HG03103 (cell line): ENCODE results near the gene CLEC4F.
"Not testable (repeated sequence)": the region's sequence is repeated elsewhere in the genome, so short reads cannot be mapped to it uniquely, and the experiment has no call there.

ENCODE experiments used
- ATAC-seq: cut with Tn5 transposase; IDR thresholded peaks from one replicate; pipeline ENCODE4 v1.9.1; 2021; ENCODE audit warnings: low read depth; ENCODE audit not compliant: unreplicated experiment

Gene CLEC4F

DNA sequence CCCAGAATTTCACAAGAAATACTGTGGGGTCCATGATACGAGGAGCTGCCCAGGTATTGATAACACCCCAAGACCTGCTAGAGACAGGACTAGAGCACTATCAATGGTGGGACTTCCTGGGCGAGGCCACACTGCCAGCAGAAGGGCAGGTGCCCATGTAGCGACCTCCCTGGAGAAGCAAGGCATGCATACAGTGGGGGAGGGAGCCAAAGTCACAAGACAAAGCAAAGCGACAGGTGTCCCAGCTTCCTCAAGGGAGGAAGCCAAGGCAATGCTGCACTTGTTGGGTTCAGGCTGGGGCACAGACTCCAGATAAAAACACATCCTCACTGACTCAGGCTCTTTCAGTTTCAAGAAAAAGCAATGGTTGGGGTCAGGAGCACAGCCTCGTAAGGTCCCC lies 7.7 kb upstream of the CLEC4F start:
- no peak for ATAC-seq

- no peak for ATAC-seq
Measured at GRCh38 chr2:70827388-70827787, 7.0 kb upstream of the CLEC4F start.

GRCh38 chr2:70826696-70827350 lies 6.4 kb upstream of the CLEC4F start:
- ATAC-seq: no peak

GRCh38 chr2:70823249-70823648 lies 2.9 kb upstream of the CLEC4F start:
- ATAC-seq: no peak

DNA sequence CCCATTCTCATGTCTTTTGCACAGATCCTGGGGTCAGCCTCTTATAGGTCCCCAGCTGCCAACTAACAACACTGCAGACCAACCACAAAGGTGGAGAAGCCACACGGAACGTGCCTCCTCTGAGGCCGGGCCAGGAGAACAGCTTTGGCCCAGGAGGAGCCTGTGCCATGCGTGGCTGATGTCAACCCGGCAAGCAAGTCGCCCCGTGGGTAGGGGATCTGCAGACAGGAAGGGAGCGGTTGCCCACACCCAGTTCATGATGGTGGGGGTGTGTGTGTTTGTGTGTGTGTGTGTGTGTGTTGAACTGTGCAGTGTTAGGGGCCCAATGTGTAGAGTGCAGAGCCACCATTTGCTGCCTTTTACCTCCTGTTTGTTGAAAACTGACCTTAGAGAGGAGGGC lies 2.4 kb upstream of the CLEC4F start:
- no peak for ATAC-seq

- no peak for ATAC-seq
Measured at GRCh38 chr2:70817284-70817954, 3.0 kb downstream of the CLEC4F start.

DNA sequence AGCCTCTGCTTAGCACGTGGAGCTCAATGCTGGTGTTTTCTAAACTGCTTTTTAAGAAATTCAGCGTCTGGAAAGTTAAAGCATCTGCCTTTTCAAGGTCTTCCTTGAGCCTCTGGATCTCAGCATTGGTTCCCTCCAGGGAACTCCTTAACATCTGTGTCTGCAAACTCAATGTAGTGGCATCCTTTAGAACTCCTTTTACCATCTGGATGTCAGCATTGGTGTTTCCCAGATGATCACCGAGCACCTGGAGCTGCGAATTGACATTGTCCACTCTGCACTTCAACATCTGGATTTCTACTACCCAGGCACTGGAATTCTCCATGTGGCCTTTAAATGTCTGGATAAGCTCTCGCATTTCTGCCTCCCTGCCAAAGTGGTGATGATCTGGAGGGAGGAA lies 3.7 kb downstream of the CLEC4F start:
- no peak for ATAC-seq

GRCh38 chr2:70808983-70809958 lies 11.1 kb downstream of the CLEC4F start:
- ATAC-seq: no peak

- no peak for ATAC-seq
Measured at GRCh38 chr2:70807828-70808118, 12.6 kb downstream of the CLEC4F start.

GRCh38 chr2:70807102-70807827 lies 13.1 kb downstream of the CLEC4F start:
- no peak for ATAC-seq

- no peak for ATAC-seq
Measured at GRCh38 chr2:70806620-70807019, 13.8 kb downstream of the CLEC4F start.

DNA sequence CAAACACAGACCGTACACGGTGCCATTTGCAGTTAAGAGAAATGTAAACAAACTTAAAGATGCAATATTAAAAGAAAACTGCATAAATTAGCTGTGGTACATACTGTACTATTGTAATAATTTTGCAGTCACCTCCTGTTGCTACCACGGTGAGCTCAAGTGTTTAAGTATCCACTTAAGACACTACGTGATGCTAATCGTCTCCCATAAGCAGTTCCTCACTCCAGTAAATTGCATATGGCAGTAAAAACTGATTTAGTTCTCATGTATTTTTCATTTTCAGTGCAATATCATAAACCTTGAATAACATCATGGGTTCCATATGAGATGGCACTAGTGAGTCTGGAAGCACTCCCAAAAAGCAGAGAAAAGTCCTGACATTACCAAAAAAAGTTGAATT lies 14.4 kb downstream of the CLEC4F start:
- ATAC-seq: no peak

GRCh38 chr2:70801607-70802263 lies 18.7 kb downstream of the CLEC4F start:
- ATAC-seq: no peak

DNA sequence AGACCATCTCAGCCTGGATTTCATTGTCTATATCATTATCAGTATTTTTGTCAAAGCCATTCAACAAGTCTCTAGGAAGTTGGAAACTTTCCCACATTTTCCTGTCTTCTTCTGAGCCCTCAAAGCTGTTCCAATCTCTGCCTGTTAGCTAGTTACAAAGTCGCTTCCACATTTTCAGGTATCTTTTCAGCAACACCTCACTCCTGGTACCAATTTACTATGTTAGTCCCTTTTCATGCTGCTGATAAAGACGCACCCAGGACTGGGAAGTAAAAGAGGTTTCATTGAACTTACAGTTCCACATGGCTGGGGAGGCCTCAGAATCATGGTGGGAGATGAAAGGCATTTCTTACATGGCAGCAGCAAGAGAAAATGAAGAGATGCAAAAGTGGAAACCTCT lies 20.7 kb downstream of the CLEC4F start:
- no peak for ATAC-seq

- not testable (repeated sequence) for ATAC-seq
Measured at GRCh38 chr2:70797996-70798395, 22.4 kb downstream of the CLEC4F start.

GRCh38 chr2:70797506-70797905 lies 22.9 kb downstream of the CLEC4F start:
- no peak for ATAC-seq

DNA sequence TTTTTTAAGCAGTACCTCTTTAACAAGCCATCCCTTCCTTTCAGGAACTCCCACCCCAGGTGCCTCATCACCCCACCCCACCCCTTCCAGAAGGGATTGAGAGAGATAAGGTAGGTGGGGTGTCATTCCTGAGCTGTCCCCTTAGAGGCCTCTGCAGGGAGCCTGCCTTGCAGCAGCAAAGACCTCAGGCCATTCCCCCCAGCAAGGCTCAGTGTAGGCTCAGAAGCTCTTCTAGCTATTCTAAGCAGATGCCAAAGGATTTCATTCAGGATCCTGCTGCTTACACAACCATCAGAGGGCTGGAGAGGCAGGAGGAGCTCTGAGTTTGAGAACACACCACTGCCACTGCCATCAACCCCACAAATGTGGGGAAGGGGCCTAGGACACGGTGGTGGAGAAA lies 24.1 kb downstream of the CLEC4F start:
- ATAC-seq: no peak

DNA sequence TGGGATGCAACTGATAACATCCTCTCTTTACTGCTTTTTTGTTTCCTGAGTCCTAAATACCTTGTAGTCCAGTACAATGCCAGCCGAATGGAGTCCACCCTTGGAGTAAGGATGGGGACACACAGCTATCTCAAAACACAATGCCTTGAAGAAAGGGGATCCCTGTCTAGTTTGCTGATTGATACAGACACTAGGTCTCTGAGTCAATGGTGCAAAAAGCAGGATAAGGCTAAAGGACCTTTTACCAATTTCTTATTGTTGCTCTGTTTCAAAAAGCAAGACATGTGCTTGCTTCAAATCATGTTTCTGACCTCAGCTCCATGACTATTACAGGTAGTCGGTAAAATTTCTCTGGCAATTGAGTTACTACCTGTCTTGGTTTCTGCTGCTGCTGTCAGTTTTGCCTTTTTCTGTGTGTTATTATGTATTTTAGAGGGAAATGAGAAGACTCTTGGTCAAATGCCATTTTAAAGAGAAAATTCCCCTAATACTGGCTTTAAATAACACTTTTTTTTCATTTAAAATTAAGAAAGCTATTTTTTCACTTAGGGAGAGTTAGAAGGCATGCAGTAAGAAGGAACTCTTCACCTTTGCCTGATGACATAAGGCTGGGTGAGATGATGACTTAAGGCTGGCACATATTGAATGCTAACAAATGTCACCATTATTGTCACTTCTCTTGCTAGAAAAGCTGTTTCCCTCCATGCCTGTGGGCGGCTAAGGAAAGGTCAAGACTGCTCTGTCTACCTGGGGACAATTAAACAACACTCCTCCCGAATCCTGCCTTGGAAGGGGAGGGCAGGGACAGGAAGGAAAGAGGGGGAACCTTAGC lies 25.0 kb downstream of the CLEC4F start:
- no peak for ATAC-seq

DNA sequence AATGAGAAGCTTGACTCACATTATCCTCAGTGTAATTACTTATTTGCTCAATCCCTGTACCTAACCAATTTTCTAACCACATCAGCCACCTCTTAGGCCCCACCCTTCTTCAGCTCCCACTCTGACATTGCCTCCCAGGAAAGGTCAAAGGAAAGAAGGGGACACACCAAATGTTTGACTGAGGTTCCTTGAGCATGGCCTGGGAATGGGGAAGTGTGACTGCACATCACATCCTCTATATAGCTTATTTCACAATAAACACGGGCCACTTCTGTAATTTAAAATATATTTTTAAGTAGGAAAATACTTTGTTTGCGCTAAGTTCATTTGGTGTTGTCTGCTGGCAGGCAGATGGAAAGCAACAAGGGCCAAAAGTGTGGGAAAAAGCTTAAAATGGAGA lies 26.9 kb downstream of the CLEC4F start:
- no peak for ATAC-seq
